Ecto neural progenitor cell (in vitro differentiated cells): ENCODE data around the gene CRACR2A.

Source experiments
- DNase-seq: peaks from one replicate; pipeline ENCODE4 v3.0.0-alpha.2; 2018; ENCODE audit warnings: low spot score

CRACR2A gene

GRCh38 chr12:3622021-3622821 lies 130.7 kb downstream of the CRACR2A start:
- DNase-seq, result no peak

- DNase-seq, result no peak
Measured at GRCh38 chr12:3620856-3621255, 132.1 kb downstream of the CRACR2A start.

- no peak for DNase-seq
Measured at GRCh38 chr12:3617565-3617964, 135.3 kb downstream of the CRACR2A start.

- no peak for DNase-seq
Measured at GRCh38 chr12:3615862-3616261, 137.0 kb downstream of the CRACR2A start.

- DNase-seq, result no peak
Measured at GRCh38 chr12:3614806-3615466, 138.0 kb downstream of the CRACR2A start.

GRCh38 chr12:3613641-3614395 lies 139.1 kb downstream of the CRACR2A start:
- DNase-seq, result no peak

- no peak for DNase-seq
Measured at GRCh38 chr12:3611860-3612703, 140.8 kb downstream of the CRACR2A start.

GRCh38 chr12:3607821-3608220 lies 145.1 kb downstream of the CRACR2A start:
- no peak for DNase-seq

- no peak for DNase-seq
Measured at GRCh38 chr12:3607039-3607720, 145.7 kb downstream of the CRACR2A start.

GRCh38 chr12:3606128-3606527 lies 146.8 kb downstream of the CRACR2A start:
- DNase-seq, result no peak

- no peak for DNase-seq
Measured at GRCh38 chr12:3605692-3606091, 147.2 kb downstream of the CRACR2A start.

- DNase-seq, result no peak
Measured at GRCh38 chr12:3604748-3605586, 147.9 kb downstream of the CRACR2A start.

- DNase-seq, result no peak
Measured at GRCh38 chr12:3604286-3604685, 148.6 kb downstream of the CRACR2A start.

GRCh38 chr12:3603576-3603975 lies 149.3 kb downstream of the CRACR2A start:
- DNase-seq, result no peak

- no peak for DNase-seq
Measured at GRCh38 chr12:3602488-3602887, 150.4 kb downstream of the CRACR2A start.

- DNase-seq, result no peak
Measured at GRCh38 chr12:3601461-3602150, 151.3 kb downstream of the CRACR2A start.

- DNase-seq, result no peak
Measured at GRCh38 chr12:3600951-3601350, 152.0 kb downstream of the CRACR2A start.

GRCh38 chr12:3600039-3600720 lies 152.7 kb downstream of the CRACR2A start:
- no peak for DNase-seq
